SK-N-SH (cell line): ENCODE measurements around the gene CHD9.

ENCODE experiments used
- EP300 ChIP-seq, 2 experiments: IDR thresholded peaks; 2 replicates each; pipeline versions ENCODE4 v1.4.0 to v1.6.1; 2012; ENCODE audit warnings: borderline replicate concordance in 1 of 2, low read depth in 1 of 2, low read length in 1 of 2
- EZH2phosphoT487 ChIP-seq: fragments of 200-600 bp; sonication (generic); IDR thresholded peaks from 2 replicates; pipeline ENCODE4 v1.6.1; 2017; ENCODE audit warnings: low read depth, mixed run types, mild to moderate bottlenecking, antibody characterized with exemption, moderate library complexity, borderline replicate concordance
- GABPA ChIP-seq: IDR thresholded peaks from 2 replicates; pipeline ENCODE4 v1.4.0; 2012; ENCODE audit warnings: low read depth, mild to moderate bottlenecking
- NFIC ChIP-seq: IDR thresholded peaks from 2 replicates; pipeline ENCODE4 v1.4.0; 2012; ENCODE audit warnings: borderline replicate concordance
- POLR2AphosphoS5 ChIP-seq: IDR thresholded peaks from 2 replicates; pipeline ENCODE4 v1.6.1; 2012; ENCODE audit warnings: low read depth, low read length
- RCOR1 ChIP-seq: fragments of 150-350 bp; IDR thresholded peaks from 2 replicates; pipeline ENCODE4 v1.6.1; 2017; ENCODE audit warnings: antibody characterized with exemption, low read length
- RFX5 ChIP-seq: IDR thresholded peaks from 2 replicates; pipeline ENCODE4 v1.6.1; 2012; ENCODE audit warnings: mild to moderate bottlenecking, improper control_type of control experiment, low read length
- SIN3A ChIP-seq: IDR thresholded peaks from 2 replicates; pipeline ENCODE4 v1.6.1; 2012; ENCODE audit warnings: low read depth, mild to moderate bottlenecking, low read length, moderate library complexity, borderline replicate concordance
- YY1 ChIP-seq: IDR thresholded peaks from 2 replicates; pipeline ENCODE4 v1.4.0; 2012; ENCODE audit warnings: low read depth, mild to moderate bottlenecking
- TF ChIP-seq, protein P1 (sequence below): fragments of 200-600 bp; sonication (generic); IDR thresholded peaks from 2 replicates; pipeline ENCODE4 v1.6.1; 2017; ENCODE audit warnings: antibody characterized with exemption, mild to moderate bottlenecking, moderate library complexity
- TF ChIP-seq, protein P2 (sequence below): IDR thresholded peaks from 2 replicates; pipeline ENCODE4 v1.4.0; 2012; ENCODE audit warnings: low read depth
- TF ChIP-seq, protein P3 (sequence below): IDR thresholded peaks from 2 replicates; pipeline ENCODE4 v1.6.1; 2012; ENCODE audit warnings: mild to moderate bottlenecking, low read depth, low read length, moderate library complexity

DNA sequence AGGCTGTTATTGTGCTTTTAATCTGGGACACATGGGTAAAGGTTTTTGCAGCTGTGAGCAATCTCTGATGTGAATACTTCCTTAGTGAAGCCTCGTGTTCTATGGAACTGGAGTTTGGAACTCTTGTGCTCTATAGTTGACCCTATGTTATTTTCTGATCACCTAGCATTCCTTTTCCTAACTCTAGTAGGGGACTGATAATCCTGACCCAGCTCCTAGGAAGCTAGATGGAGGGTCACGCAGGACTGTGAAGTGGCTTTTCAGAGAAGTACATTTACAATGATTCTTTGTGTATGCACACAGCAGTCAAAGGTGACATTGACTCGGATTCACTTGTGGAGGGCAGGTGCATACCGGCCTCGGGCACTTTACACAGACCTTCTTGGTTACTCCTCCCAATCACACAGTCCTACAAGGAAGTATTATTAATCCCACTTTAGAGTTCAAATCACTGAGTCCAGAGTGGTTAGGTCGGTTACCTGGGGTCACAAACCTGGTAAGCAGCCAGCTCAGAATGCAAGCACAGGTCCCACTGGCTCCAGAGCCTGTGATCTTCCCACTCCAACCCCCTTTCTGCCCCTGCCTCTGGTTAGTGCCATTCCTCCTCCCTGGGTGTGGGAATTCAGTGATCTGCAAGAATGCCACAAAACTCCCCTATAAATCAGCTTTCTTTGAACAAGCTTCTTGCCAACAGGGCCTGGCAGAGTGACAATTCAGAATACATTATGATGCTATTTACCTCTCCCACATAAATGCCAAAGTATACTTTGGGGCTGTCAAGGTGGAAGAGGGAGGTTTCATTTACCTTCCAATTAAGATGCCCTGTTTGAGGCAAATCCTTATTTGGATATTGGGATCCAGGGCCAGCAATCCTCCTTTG, 9.2 kb upstream of the CHD9 start:
- TF ChIP-seq NFIC = no peak
- TF ChIP-seq RCOR1 = no peak
- TF ChIP-seq YY1 = no peak
- TF ChIP-seq, protein P1, sequence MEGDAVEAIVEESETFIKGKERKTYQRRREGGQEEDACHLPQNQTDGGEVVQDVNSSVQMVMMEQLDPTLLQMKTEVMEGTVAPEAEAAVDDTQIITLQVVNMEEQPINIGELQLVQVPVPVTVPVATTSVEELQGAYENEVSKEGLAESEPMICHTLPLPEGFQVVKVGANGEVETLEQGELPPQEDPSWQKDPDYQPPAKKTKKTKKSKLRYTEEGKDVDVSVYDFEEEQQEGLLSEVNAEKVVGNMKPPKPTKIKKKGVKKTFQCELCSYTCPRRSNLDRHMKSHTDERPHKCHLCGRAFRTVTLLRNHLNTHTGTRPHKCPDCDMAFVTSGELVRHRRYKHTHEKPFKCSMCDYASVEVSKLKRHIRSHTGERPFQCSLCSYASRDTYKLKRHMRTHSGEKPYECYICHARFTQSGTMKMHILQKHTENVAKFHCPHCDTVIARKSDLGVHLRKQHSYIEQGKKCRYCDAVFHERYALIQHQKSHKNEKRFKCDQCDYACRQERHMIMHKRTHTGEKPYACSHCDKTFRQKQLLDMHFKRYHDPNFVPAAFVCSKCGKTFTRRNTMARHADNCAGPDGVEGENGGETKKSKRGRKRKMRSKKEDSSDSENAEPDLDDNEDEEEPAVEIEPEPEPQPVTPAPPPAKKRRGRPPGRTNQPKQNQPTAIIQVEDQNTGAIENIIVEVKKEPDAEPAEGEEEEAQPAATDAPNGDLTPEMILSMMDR = no peak
- TF ChIP-seq, protein P2, sequence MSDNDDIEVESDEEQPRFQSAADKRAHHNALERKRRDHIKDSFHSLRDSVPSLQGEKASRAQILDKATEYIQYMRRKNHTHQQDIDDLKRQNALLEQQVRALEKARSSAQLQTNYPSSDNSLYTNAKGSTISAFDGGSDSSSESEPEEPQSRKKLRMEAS = no peak
- TF ChIP-seq, protein P3, sequence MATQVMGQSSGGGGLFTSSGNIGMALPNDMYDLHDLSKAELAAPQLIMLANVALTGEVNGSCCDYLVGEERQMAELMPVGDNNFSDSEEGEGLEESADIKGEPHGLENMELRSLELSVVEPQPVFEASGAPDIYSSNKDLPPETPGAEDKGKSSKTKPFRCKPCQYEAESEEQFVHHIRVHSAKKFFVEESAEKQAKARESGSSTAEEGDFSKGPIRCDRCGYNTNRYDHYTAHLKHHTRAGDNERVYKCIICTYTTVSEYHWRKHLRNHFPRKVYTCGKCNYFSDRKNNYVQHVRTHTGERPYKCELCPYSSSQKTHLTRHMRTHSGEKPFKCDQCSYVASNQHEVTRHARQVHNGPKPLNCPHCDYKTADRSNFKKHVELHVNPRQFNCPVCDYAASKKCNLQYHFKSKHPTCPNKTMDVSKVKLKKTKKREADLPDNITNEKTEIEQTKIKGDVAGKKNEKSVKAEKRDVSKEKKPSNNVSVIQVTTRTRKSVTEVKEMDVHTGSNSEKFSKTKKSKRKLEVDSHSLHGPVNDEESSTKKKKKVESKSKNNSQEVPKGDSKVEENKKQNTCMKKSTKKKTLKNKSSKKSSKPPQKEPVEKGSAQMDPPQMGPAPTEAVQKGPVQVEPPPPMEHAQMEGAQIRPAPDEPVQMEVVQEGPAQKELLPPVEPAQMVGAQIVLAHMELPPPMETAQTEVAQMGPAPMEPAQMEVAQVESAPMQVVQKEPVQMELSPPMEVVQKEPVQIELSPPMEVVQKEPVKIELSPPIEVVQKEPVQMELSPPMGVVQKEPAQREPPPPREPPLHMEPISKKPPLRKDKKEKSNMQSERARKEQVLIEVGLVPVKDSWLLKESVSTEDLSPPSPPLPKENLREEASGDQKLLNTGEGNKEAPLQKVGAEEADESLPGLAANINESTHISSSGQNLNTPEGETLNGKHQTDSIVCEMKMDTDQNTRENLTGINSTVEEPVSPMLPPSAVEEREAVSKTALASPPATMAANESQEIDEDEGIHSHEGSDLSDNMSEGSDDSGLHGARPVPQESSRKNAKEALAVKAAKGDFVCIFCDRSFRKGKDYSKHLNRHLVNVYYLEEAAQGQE = no peak
- no peak for TF ChIP-seq GABPA
- no peak for TF ChIP-seq RFX5
- no peak for TF ChIP-seq POLR2AphosphoS5
- no peak for TF ChIP-seq SIN3A
- TF ChIP-seq EP300 (IDR thresholded peaks at IDR 0.05; ENCODE audit: borderline replicate concordance in 1 of 2, low read depth in 1 of 2, low read length in 1 of 2) = no peak
- TF ChIP-seq EZH2phosphoT487 = no peak
